Activated naive CD8-positive, alpha-beta T cell treated with anti-CD3 and anti-CD28 coated beads, Interleukin-2, amount 50 U/mL, for 24 hours (primary cell): Measurements from ENCODE around the gene ZFPM1.

Source experiments
- ATAC-seq: fragments of 150-1000 bp; cut with Tn5 transposase; one replicate; pipeline ENCODE4 v1.10.0; 2021
- DNase-seq: peaks from one replicate; pipeline ENCODE4 v3.0.0; 2021
- H3K27ac Mint-ChIP-seq: one replicate; pipeline ENCODE4 v1.8.0; 2021; ENCODE audit warnings: mild to moderate bottlenecking, mixed read lengths
- H3K27me3 Mint-ChIP-seq: one replicate; pipeline ENCODE4 v1.8.0; 2021; ENCODE audit warnings: mixed read lengths
- H3K36me3 Mint-ChIP-seq: one replicate; pipeline ENCODE4 v1.8.0; 2021; ENCODE audit warnings: low read depth, mixed read lengths
- H3K4me1 Mint-ChIP-seq: one replicate; pipeline ENCODE4 v1.8.0; 2021; ENCODE audit warnings: mixed read lengths
- H3K4me3 Mint-ChIP-seq: one replicate; pipeline ENCODE4 v1.8.0; 2021; ENCODE audit warnings: mild to moderate bottlenecking, moderate library complexity, mixed read lengths
- H3K9me3 Mint-ChIP-seq: one replicate; pipeline ENCODE4 v1.8.0; 2021; ENCODE audit warnings: mixed read lengths

ZFPM1 gene

GRCh38 chr16:88458773-88459235 lies 5.7 kb downstream of the ZFPM1 start:
- H3K27ac Mint-ChIP-seq: no peak overlapping the region
- no peak for ATAC-seq
- H3K4me1 Mint-ChIP-seq: peaks cover 45% of the 10 kb centered on the region
- H3K36me3 Mint-ChIP-seq: no peaks in the 10 kb centered on the region
- H3K27me3 Mint-ChIP-seq: no peaks in the 10 kb centered on the region
- H3K9me3 Mint-ChIP-seq: no peaks in the 10 kb centered on the region
- DNase-seq: no peak
- no peak overlapping the region for H3K4me3 Mint-ChIP-seq

DNA sequence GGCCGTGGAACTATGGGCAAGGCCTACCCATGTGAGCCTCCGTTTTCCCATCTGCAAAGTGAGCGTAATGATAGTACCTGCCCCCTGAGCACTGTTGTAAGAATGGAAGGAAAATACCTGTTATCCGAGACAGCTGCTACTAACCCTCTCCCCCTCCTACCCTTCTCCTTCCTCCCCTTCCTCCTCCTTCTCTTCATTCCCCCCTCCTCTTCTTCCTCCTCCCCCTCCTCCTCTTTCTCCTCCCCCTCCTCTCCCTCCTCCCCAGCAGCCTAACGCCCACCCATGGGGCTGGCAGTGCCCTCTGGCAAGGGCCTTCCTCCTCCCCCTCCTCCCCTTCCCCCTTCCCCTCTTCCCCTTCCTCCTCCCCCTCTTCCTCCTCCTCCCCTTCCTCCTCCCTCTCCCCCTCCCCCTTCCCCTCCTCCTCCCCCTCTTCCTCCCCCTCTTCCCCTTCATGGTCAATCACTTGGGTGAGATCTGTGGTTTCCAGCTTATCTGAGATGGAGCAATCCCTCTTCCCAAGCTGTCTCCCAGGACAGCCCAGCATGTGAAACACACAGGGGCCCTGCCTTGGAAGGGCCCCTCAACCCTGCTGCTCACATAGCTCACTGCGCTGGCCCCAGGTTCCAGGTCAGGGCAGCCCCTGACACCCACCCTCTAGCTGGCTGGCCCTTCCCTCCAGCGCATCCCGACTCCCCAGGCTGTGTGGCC lies 6.4 kb downstream of the ZFPM1 start:
- Mint-ChIP-seq H3K27ac (no peak overlapping the region), H3K27me3 (no peaks in the 10 kb centered on the region)

GRCh38 chr16:88460496-88461330 lies 7.6 kb downstream of the ZFPM1 start:
- Mint-ChIP-seq H3K4me1 (peaks cover 59% of the 10 kb centered on the region), H3K36me3 (no peaks in the 10 kb centered on the region), H3K9me3 (no peaks in the 10 kb centered on the region), H3K27ac (no peak overlapping the region), H3K27me3 (no peaks in the 10 kb centered on the region), H3K4me3 (no peak overlapping the region)
- DNase-seq: no peak
- ATAC-seq: no peak

More for the DNA sequence above, 6.4 kb downstream of the ZFPM1 start:
- no peaks in the 10 kb centered on the region for H3K36me3 Mint-ChIP-seq
- no peak for DNase-seq
- no peak for ATAC-seq
- peaks cover 51% of the 10 kb centered on the region for H3K4me1 Mint-ChIP-seq
- H3K4me3 Mint-ChIP-seq: no peak overlapping the region
- H3K9me3 Mint-ChIP-seq: no peaks in the 10 kb centered on the region

- Mint-ChIP-seq H3K27ac (no peak overlapping the region), H3K4me3 (no peak overlapping the region), H3K9me3 (no peaks in the 10 kb centered on the region), H3K27me3 (no peaks in the 10 kb centered on the region), H3K36me3 (no peaks in the 10 kb centered on the region), H3K4me1 (peaks cover 61% of the 10 kb centered on the region)
- ATAC-seq: no peak
- no peak for DNase-seq
Measured at GRCh38 chr16:88461331-88462269, 8.5 kb downstream of the ZFPM1 start.

GRCh38 chr16:88462396-88462795 lies 9.3 kb downstream of the ZFPM1 start:
- no peak overlapping the region for H3K27ac Mint-ChIP-seq
- peaks cover 60% of the 10 kb centered on the region for H3K4me1 Mint-ChIP-seq
- no peaks in the 10 kb centered on the region for H3K27me3 Mint-ChIP-seq
- DNase-seq (no peak), ATAC-seq (no peak)
- no peak overlapping the region for H3K4me3 Mint-ChIP-seq
- no peaks in the 10 kb centered on the region for H3K9me3 Mint-ChIP-seq
- H3K36me3 Mint-ChIP-seq: no peaks in the 10 kb centered on the region

GRCh38 chr16:88463411-88463810 lies 10.3 kb downstream of the ZFPM1 start:
- H3K9me3 Mint-ChIP-seq: no peaks in the 10 kb centered on the region
- H3K4me1 Mint-ChIP-seq: peaks cover 61% of the 10 kb centered on the region
- no peak for ATAC-seq
- H3K27ac Mint-ChIP-seq: no peak overlapping the region
- no peak for DNase-seq
- no peaks in the 10 kb centered on the region for H3K27me3 Mint-ChIP-seq
- H3K4me3 Mint-ChIP-seq: no peak overlapping the region
- H3K36me3 Mint-ChIP-seq: no peaks in the 10 kb centered on the region

GRCh38 chr16:88464447-88465318 lies 11.6 kb downstream of the ZFPM1 start:
- no peaks in the 10 kb centered on the region for H3K9me3 Mint-ChIP-seq
- no peaks in the 10 kb centered on the region for H3K36me3 Mint-ChIP-seq
- ATAC-seq: no peak
- no peak overlapping the region for H3K27ac Mint-ChIP-seq
- DNase-seq: no peak
- H3K27me3 Mint-ChIP-seq: no peaks in the 10 kb centered on the region
- H3K4me1 Mint-ChIP-seq: peaks cover 65% of the 10 kb centered on the region
- no peak overlapping the region for H3K4me3 Mint-ChIP-seq

DNA sequence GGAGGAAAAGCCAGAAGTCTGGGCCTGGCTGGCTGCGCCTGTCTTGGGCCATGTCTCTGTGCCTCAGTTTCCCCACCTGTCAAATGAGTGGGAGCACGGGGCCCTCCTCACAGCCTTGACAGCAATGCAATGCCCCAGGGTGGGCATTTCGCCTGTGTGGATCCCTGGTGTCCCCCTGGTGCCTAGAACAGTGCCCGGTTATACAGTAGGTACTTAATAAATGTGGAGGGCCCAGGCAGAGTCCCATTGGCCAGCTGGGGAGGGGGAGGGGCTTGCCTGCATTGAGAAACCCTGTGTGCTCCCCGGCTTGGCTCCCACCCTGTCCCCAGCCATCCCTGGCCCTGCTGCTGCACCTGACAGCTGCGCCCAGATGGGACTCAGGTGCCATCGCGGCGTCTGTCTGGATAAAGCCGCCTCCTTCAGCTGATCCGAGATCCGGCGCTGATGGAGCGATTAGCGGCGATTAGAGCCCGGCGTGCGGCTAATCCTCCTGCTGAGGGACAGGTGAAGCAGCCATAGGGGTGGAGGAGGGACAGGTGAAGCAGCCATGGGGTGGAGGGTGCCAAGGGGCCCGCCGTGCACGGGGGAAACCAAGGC lies 12.4 kb downstream of the ZFPM1 start:
- no peaks in the 10 kb centered on the region for H3K36me3 Mint-ChIP-seq
- H3K4me1 Mint-ChIP-seq: peaks cover 68% of the 10 kb centered on the region
- no peak overlapping the region for H3K4me3 Mint-ChIP-seq
- no peaks in the 10 kb centered on the region for H3K9me3 Mint-ChIP-seq
- no peak for ATAC-seq
- no peaks in the 10 kb centered on the region for H3K27me3 Mint-ChIP-seq
- DNase-seq: no peak
- H3K27ac Mint-ChIP-seq: no peak overlapping the region

DNA sequence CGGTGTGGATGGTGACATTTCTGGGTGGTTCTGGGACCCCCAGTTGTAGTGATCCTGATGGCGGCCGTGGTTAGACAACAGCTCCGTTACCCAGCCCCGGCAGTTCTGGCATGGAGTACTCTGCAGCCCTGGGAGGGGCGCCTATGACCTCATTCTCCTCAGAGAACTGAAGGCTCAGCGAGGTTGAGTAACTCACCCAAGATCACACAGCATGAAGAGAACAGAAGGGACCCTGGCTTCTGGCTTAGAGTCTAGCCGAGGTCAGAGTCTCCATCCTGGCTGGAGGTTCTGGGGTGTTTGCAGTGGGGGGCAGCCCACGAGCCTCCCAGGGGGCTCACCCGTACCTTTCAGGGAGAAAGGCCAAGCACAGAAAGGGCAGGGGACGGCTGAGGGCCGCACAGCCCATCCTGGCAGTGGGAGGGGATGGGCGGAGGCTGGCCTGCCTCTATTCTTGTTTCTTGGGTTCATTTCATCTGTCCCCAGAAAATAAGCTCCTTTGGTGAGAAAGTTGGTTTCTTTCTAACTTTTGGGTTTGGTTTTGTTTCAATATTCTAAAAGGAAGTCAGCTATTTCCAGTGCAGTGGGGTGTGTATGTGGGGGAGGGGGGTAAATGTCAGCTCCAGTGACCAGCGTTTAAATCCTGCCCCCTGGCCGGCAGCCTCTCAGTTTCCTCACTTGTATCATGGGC lies 13.2 kb downstream of the ZFPM1 start:
- Mint-ChIP-seq H3K9me3 (no peaks in the 10 kb centered on the region), H3K27ac (peak overlapping the region; percentile 39), H3K27me3 (no peaks in the 10 kb centered on the region), H3K4me1 (peaks cover 71% of the 10 kb centered on the region), H3K36me3 (no peaks in the 10 kb centered on the region), H3K4me3 (no peak overlapping the region)
- peak; percentile 30 for DNase-seq
- ATAC-seq: peak; percentile 55

GRCh38 chr16:88466949-88467348 lies 13.9 kb downstream of the ZFPM1 start:
- no peak for ATAC-seq
- no peak for DNase-seq
- no peaks in the 10 kb centered on the region for H3K27me3 Mint-ChIP-seq
- H3K4me1 Mint-ChIP-seq: peaks cover 67% of the 10 kb centered on the region
- H3K36me3 Mint-ChIP-seq: no peaks in the 10 kb centered on the region
- H3K9me3 Mint-ChIP-seq: no peaks in the 10 kb centered on the region
- no peak overlapping the region for H3K4me3 Mint-ChIP-seq
- H3K27ac Mint-ChIP-seq: peak overlapping the region; percentile 46

DNA sequence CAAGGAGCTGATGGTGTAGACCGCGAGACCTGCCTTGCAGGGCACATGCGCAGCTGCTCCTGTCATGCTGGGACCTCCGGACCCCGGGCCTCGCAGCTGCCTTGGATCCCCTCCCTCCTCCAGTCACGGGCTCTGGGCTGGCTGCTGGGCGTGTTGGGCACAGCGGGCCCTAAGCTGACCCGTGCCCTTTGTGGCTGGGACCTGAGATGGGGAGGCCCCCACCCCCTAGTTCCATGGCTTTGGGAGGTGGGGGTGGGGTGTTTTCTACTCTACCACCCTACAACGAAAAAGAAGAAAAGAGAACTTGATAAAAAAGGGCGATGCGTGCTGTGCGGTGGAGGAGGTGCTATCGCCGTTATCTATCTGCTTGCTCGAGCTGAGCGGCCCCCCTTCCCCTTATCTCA lies 14.5 kb downstream of the ZFPM1 start:
- no peak overlapping the region for H3K27ac Mint-ChIP-seq
- no peaks in the 10 kb centered on the region for H3K9me3 Mint-ChIP-seq
- H3K4me1 Mint-ChIP-seq: peaks cover 68% of the 10 kb centered on the region
- DNase-seq (no peak), ATAC-seq (no peak)
- no peak overlapping the region for H3K4me3 Mint-ChIP-seq
- H3K27me3 Mint-ChIP-seq: no peaks in the 10 kb centered on the region
- H3K36me3 Mint-ChIP-seq: no peaks in the 10 kb centered on the region

- Mint-ChIP-seq H3K4me3 (no peak overlapping the region), H3K36me3 (no peaks in the 10 kb centered on the region), H3K4me1 (peaks cover 67% of the 10 kb centered on the region), H3K27ac (no peak overlapping the region), H3K9me3 (no peaks in the 10 kb centered on the region), H3K27me3 (no peaks in the 10 kb centered on the region)
- peak; percentile 38 for ATAC-seq
- DNase-seq: no peak
Measured at GRCh38 chr16:88468275-88469129, 15.4 kb downstream of the ZFPM1 start.
